Activated T-cell treated with anti-CD3 and anti-CD28 coated beads, Interleukin-2, amount 50 U/mL, for 24 hours (primary cell): Measurements from ENCODE around the gene CDHR2.

ENCODE experiments used
- DNase-seq: peaks from one replicate; pipeline ENCODE4 v3.0.0-alpha.2; 2020
- H3K27ac Mint-ChIP-seq: 2 replicates; pipeline ENCODE4 v1.8.0; 2020; ENCODE audit warnings: mild to moderate bottlenecking, mixed read lengths
- H3K27me3 Mint-ChIP-seq: 2 replicates; pipeline ENCODE4 v1.8.0; 2020; ENCODE audit warnings: mixed read lengths
- H3K36me3 Mint-ChIP-seq: 2 replicates; pipeline ENCODE4 v1.8.0; 2020; ENCODE audit warnings: low read depth, mixed read lengths
- H3K4me1 Mint-ChIP-seq: 2 replicates; pipeline ENCODE4 v1.8.0; 2020; ENCODE audit warnings: low read depth, mixed read lengths
- H3K4me3 Mint-ChIP-seq: 2 replicates; pipeline ENCODE4 v1.8.0; 2020; ENCODE audit warnings: mild to moderate bottlenecking, moderate library complexity, mixed read lengths
- H3K9me3 Mint-ChIP-seq: 2 replicates; pipeline ENCODE4 v1.8.0; 2020; ENCODE audit warnings: mixed read lengths

Gene CDHR2

GRCh38 chr5:176614805-176615478 is 65.8 kb downstream of the CDHR2 start:
- H3K27me3 Mint-ChIP-seq: peaks cover 70% of the 10 kb centered on the region
- H3K4me1 Mint-ChIP-seq: peaks cover 17% of the 10 kb centered on the region
- DNase-seq: no peak

GRCh38 chr5:176616511-176616910 is 67.4 kb downstream of the CDHR2 start:
- DNase-seq: no peak
- no peaks in the 10 kb centered on the region for H3K36me3 Mint-ChIP-seq
- H3K4me1 Mint-ChIP-seq: peaks cover 19% of the 10 kb centered on the region
- no peak overlapping the region for H3K4me3 Mint-ChIP-seq
- H3K27me3 Mint-ChIP-seq: peaks cover 79% of the 10 kb centered on the region
- no peaks in the 10 kb centered on the region for H3K9me3 Mint-ChIP-seq
- no peak overlapping the region for H3K27ac Mint-ChIP-seq

More at GRCh38 chr5:176614805-176615478, 65.8 kb downstream of the CDHR2 start:
- Mint-ChIP-seq H3K9me3 (no peaks in the 10 kb centered on the region), H3K4me3 (no peak overlapping the region), H3K27ac (no peak overlapping the region), H3K36me3 (no peaks in the 10 kb centered on the region)

- peaks cover 73% of the 10 kb centered on the region for H3K27me3 Mint-ChIP-seq
- H3K4me1 Mint-ChIP-seq: peaks cover 18% of the 10 kb centered on the region
- no peaks in the 10 kb centered on the region for H3K36me3 Mint-ChIP-seq
- H3K9me3 Mint-ChIP-seq: no peaks in the 10 kb centered on the region
- H3K4me3 Mint-ChIP-seq: no peak overlapping the region
- no peak for DNase-seq
- H3K27ac Mint-ChIP-seq: no peak overlapping the region
Measured at GRCh38 chr5:176618783-176619182, 69.6 kb downstream of the CDHR2 start.

GRCh38 chr5:176619203-176619568 is 70.0 kb downstream of the CDHR2 start:
- peak; percentile 85 for DNase-seq

GRCh38 chr5:176619569-176620332 is 70.6 kb downstream of the CDHR2 start:
- DNase-seq: no peak
- Mint-ChIP-seq H3K4me3 (peak overlapping the region; percentile 42), H3K36me3 (no peaks in the 10 kb centered on the region), H3K27me3 (peaks cover 78% of the 10 kb centered on the region), H3K27ac (no peak overlapping the region), H3K4me1 (peaks cover 18% of the 10 kb centered on the region), H3K9me3 (no peaks in the 10 kb centered on the region)

More at GRCh38 chr5:176619203-176619568, 70.0 kb downstream of the CDHR2 start:
- Mint-ChIP-seq H3K36me3 (no peaks in the 10 kb centered on the region), H3K4me3 (no peak overlapping the region), H3K4me1 (peaks cover 18% of the 10 kb centered on the region), H3K27ac (no peak overlapping the region), H3K27me3 (peaks cover 77% of the 10 kb centered on the region), H3K9me3 (no peaks in the 10 kb centered on the region)

- Mint-ChIP-seq H3K27ac (no peak overlapping the region), H3K4me1 (peaks cover 18% of the 10 kb centered on the region), H3K27me3 (peaks cover 81% of the 10 kb centered on the region)
Measured at GRCh38 chr5:176620333-176620981, 71.3 kb downstream of the CDHR2 start.

GRCh38 chr5:176621661-176622079 is 72.5 kb downstream of the CDHR2 start:
- Mint-ChIP-seq H3K27ac (no peak overlapping the region), H3K9me3 (no peaks in the 10 kb centered on the region), H3K36me3 (no peaks in the 10 kb centered on the region), H3K4me3 (no peak overlapping the region), H3K4me1 (peaks cover 18% of the 10 kb centered on the region), H3K27me3 (peaks cover 77% of the 10 kb centered on the region)
- no peak for DNase-seq

More at GRCh38 chr5:176620333-176620981, 71.3 kb downstream of the CDHR2 start:
- DNase-seq: peak; percentile 45
- Mint-ChIP-seq H3K36me3 (no peaks in the 10 kb centered on the region), H3K9me3 (no peaks in the 10 kb centered on the region), H3K4me3 (peak overlapping the region; percentile 42)

- H3K36me3 Mint-ChIP-seq: no peaks in the 10 kb centered on the region
- no peaks in the 10 kb centered on the region for H3K9me3 Mint-ChIP-seq
- H3K4me1 Mint-ChIP-seq: peaks cover 14% of the 10 kb centered on the region
- no peak for DNase-seq
- no peak overlapping the region for H3K4me3 Mint-ChIP-seq
- H3K27me3 Mint-ChIP-seq: peaks cover 78% of the 10 kb centered on the region
- H3K27ac Mint-ChIP-seq: no peak overlapping the region
Measured at GRCh38 chr5:176624142-176624541, 75.0 kb downstream of the CDHR2 start.

GRCh38 chr5:176624938-176625337 is 75.8 kb downstream of the CDHR2 start:
- H3K4me1 Mint-ChIP-seq: peaks cover 14% of the 10 kb centered on the region
- H3K36me3 Mint-ChIP-seq: no peaks in the 10 kb centered on the region
- no peak overlapping the region for H3K4me3 Mint-ChIP-seq
- H3K9me3 Mint-ChIP-seq: no peaks in the 10 kb centered on the region
- no peak overlapping the region for H3K27ac Mint-ChIP-seq
- DNase-seq: no peak
- peaks cover 78% of the 10 kb centered on the region for H3K27me3 Mint-ChIP-seq

- DNase-seq: no peak
- no peak overlapping the region for H3K4me3 Mint-ChIP-seq
- peaks cover 11% of the 10 kb centered on the region for H3K4me1 Mint-ChIP-seq
- peaks cover 75% of the 10 kb centered on the region for H3K27me3 Mint-ChIP-seq
- H3K36me3 Mint-ChIP-seq: no peaks in the 10 kb centered on the region
- no peaks in the 10 kb centered on the region for H3K9me3 Mint-ChIP-seq
- no peak overlapping the region for H3K27ac Mint-ChIP-seq
Measured at GRCh38 chr5:176625512-176625911, 76.4 kb downstream of the CDHR2 start.

GRCh38 chr5:176625966-176626875 is 77.1 kb downstream of the CDHR2 start:
- no peaks in the 10 kb centered on the region for H3K9me3 Mint-ChIP-seq
- no peaks in the 10 kb centered on the region for H3K36me3 Mint-ChIP-seq
- peaks cover 76% of the 10 kb centered on the region for H3K27me3 Mint-ChIP-seq
- no peak for DNase-seq
- H3K27ac Mint-ChIP-seq: no peak overlapping the region
- H3K4me1 Mint-ChIP-seq: peaks cover 14% of the 10 kb centered on the region
- no peak overlapping the region for H3K4me3 Mint-ChIP-seq

- H3K9me3 Mint-ChIP-seq: no peaks in the 10 kb centered on the region
- H3K27me3 Mint-ChIP-seq: peaks cover 76% of the 10 kb centered on the region
- no peak overlapping the region for H3K27ac Mint-ChIP-seq
- no peak overlapping the region for H3K4me3 Mint-ChIP-seq
- no peaks in the 10 kb centered on the region for H3K36me3 Mint-ChIP-seq
- DNase-seq: no peak
- peaks cover 14% of the 10 kb centered on the region for H3K4me1 Mint-ChIP-seq
Measured at GRCh38 chr5:176626876-176627236, 77.7 kb downstream of the CDHR2 start.

GRCh38 chr5:176627582-176627981 is 78.4 kb downstream of the CDHR2 start:
- DNase-seq: no peak
- peaks cover 14% of the 10 kb centered on the region for H3K4me1 Mint-ChIP-seq
- no peaks in the 10 kb centered on the region for H3K9me3 Mint-ChIP-seq
- no peak overlapping the region for H3K4me3 Mint-ChIP-seq
- H3K27me3 Mint-ChIP-seq: peaks cover 74% of the 10 kb centered on the region
- H3K36me3 Mint-ChIP-seq: no peaks in the 10 kb centered on the region
- no peak overlapping the region for H3K27ac Mint-ChIP-seq
